Activated T-cell treated with anti-CD3 and anti-CD28 coated beads, Interleukin-2, amount 50 U/mL, for 4 hours (primary cell): Measurements from ENCODE around the gene ACSL1. TPM values are rescaled to one million over a fixed set of nuclear protein-coding genes. Genes with fewer than 3 reads are reported as not detected.
A peak's percentile ranks its signal among the peaks of the same experiment; 100 is the strongest.

Experiments
- ATAC-seq, 2 donors: fragments of 200-7000 bp; cut with Tn5 transposase; one replicate each; pipeline ENCODE4 v1.10.0; 2021
- DNase-seq: peaks from one replicate; pipeline ENCODE4 v3.0.0-alpha.2; 2020
- H3K27me3 Mint-ChIP-seq: one replicate; pipeline ENCODE4 v1.8.0; 2021; ENCODE audit warnings: low read depth, mixed read lengths
- H3K36me3 Mint-ChIP-seq: one replicate; pipeline ENCODE4 v1.8.0; 2022; ENCODE audit warnings: mixed read lengths; ENCODE audit not compliant: insufficient read depth
- H3K4me1 Mint-ChIP-seq: one replicate; pipeline ENCODE4 v1.8.0; 2021; ENCODE audit warnings: low read depth, mixed read lengths
- H3K4me3 Mint-ChIP-seq: one replicate; pipeline ENCODE4 v1.8.0; 2021; ENCODE audit warnings: mild to moderate bottlenecking, moderate library complexity, mixed read lengths
- H3K9me3 Mint-ChIP-seq: one replicate; pipeline ENCODE4 v1.8.0; 2021; ENCODE audit warnings: mixed read lengths
- total RNA-seq, 3 donors: library from RNA; stranded (reverse); gene quantifications; one replicate each; pipeline ENCODE4 v1.2.1, GENCODE V29; 2021

ACSL1 gene
- total RNA-seq, 3 donors from 2014 or later, result 24.2 to 28.3 (median 28.1) TPM

DNA sequence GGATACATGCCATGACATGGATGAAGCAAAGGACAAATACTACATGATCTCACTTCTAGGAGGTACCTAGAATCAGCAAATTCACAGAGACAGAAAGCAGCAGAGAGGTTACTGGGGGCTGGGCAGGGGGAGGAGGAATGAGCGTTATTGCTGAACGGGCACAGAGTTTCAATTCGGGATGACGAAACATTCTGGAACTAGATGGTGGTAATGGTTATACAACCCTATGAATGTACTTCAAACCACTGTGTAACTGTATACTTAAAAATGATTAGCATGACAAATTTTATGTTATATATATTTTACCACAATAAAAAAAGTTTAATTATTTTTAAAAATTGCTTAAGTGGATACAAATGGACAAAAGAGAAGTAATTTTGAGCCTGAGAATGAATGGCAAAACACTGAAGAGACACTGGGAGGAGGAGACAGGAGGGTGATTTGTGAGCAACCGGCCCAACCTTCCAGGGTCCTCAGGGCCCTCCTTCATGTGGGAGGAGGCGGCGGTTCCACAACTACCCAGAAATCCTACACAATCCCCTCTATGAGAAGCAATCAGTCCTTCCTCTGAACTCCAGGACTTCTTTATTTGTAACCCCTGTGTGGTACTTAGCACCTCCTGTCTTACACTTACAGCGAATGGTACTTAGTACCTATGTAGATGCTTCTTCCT is 14.1 kb downstream of the ACSL1 start:
- peaks cover 6% of the 10 kb centered on the region for H3K36me3 Mint-ChIP-seq

DNA sequence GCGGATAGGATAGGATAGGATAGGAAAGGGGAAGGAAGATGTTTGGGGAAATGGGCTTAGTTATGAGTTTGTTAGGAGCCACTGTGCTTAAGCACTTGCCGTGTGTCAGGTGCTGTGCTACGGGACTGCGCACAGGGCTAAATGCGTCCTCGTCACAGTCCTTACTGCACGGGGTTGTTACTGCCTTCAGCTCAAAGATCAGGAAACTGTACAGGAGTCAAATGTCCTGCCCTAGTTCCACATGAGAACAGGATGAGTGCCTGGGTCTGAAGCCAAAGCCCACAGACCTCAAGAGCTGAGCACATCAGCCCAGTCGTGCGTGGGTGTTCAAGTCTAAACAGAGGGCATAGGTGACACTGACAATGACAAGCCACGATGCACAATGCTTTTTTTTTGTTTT is 15.0 kb downstream of the ACSL1 start:
- DNase-seq (no peak), ATAC-seq (no peak)
- H3K4me1 Mint-ChIP-seq, result peaks cover 21% of the 10 kb centered on the region

More for the DNA sequence above, 14.1 kb downstream of the ACSL1 start:
- ATAC-seq (no peak), DNase-seq (no peak)
- Mint-ChIP-seq H3K4me3 (no peak overlapping the region), H3K4me1 (peaks cover 23% of the 10 kb centered on the region), H3K27me3 (no peaks in the 10 kb centered on the region), H3K9me3 (no peaks in the 10 kb centered on the region)

DNA sequence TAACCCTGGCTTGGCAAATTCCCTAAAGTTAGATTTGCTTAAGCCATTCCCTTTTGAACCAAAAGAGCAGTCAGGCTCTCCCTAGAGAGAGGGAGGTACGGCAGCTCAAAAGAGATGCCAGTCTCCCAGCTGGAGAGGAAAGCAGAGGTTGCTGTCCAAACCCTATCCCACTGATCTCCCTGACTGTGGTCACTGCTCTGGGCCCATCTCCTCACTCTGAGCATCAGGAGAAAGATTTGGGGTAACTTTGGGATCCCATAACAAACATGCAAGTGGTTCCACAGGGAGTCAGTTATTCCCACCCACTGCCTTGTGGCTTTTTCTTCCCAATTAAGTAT is 17.1 kb downstream of the ACSL1 start:
- DNase-seq, result no peak
- ATAC-seq, result no peak
- H3K36me3 Mint-ChIP-seq, result peaks cover 8% of the 10 kb centered on the region
- no peaks in the 10 kb centered on the region for H3K9me3 Mint-ChIP-seq
- no peaks in the 10 kb centered on the region for H3K27me3 Mint-ChIP-seq
- H3K4me3 Mint-ChIP-seq, result no peak overlapping the region
- H3K4me1 Mint-ChIP-seq, result peaks cover 13% of the 10 kb centered on the region

More for the DNA sequence above, 15.0 kb downstream of the ACSL1 start:
- Mint-ChIP-seq H3K36me3 (peaks cover 6% of the 10 kb centered on the region), H3K9me3 (no peaks in the 10 kb centered on the region), H3K27me3 (no peaks in the 10 kb centered on the region), H3K4me3 (no peak overlapping the region)

DNA sequence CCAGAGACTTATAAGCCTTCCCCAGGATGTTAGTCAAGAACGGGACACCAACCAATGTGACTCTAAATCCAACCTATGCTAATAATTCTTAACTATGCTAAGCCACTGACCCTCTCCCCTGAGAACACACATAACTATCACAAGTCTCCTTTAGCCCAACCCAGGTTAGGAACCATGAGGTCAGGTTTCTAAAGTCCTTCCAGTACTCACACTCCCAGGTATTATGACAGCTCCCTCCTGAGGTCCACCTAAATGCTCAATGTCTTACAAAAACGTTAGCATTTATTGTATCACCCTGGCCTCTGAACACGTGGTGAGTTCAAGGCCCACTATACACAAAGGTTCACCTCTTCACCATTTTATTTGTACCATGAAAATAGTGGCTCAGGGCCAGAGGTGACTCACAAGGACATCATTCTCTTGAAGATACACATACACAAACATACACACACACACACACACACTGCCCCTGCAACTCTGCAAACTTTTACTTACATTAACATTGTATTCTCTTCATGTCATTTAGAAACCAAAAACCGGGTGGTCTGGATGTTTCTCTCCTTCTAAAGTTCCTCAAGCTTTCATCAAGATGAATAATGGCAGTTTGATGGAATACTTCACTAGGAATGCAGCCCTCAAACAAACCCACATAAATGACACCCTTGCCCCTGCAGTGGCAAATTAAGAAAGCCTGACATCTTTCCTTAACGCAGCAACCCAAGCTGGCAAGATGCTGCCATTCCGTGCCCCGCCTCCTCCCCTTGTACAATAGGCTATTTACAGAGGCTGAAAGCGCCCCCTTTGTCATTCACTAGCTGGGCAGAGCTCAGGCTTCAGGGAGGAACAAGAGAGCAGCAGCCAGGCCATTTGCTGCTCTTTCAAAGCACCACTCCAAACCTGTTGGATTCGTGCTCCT is 17.7 kb downstream of the ACSL1 start:
- no peak overlapping the region for H3K4me3 Mint-ChIP-seq
- H3K9me3 Mint-ChIP-seq, result no peaks in the 10 kb centered on the region
- ATAC-seq, result no peak
- H3K27me3 Mint-ChIP-seq, result no peaks in the 10 kb centered on the region
- H3K4me1 Mint-ChIP-seq, result peaks cover 13% of the 10 kb centered on the region
- peaks cover 7% of the 10 kb centered on the region for H3K36me3 Mint-ChIP-seq
- no peak for DNase-seq

DNA sequence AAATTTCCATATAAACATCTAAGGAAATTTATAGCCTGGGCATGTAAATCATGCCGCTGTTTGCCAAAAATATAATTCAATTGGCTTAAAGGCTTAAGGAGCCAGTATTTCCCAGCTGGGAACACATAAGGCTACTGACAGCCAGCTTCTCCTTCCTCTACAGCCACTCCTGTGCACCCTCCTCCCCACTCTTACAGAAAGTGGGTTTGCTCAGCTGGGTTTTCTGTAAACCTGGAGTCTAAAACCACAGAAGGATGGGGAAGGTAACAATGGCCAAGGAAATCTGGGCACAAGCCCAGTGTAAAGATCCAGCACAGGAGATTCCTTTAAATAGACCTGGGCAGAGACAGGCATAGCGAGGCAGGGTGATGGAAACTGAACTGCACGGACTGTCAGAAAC is 18.5 kb downstream of the ACSL1 start:
- Mint-ChIP-seq H3K4me3 (no peak overlapping the region), H3K9me3 (no peaks in the 10 kb centered on the region), H3K27me3 (no peaks in the 10 kb centered on the region), H3K36me3 (peaks cover 8% of the 10 kb centered on the region), H3K4me1 (peaks cover 13% of the 10 kb centered on the region)
- ATAC-seq (no peak), DNase-seq (no peak)

DNA sequence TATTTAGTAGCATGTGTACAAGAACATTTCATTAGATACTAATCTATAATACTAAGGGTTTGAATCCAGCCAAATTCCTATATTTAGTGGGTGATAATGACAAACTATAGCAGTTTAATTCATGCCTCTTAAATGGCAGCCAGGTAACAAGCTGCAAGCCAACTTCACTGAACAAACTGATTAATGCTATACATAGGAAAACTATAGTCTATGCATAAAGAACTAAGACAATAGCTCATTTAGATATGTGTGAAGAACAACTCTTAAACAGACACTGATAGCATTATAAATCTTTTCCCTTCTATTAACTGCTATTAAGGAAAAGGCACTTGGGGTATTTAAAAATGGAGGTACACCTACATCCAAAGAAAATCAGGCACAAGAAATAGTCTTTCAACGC is 19.1 kb downstream of the ACSL1 start:
- Mint-ChIP-seq H3K36me3 (peaks cover 8% of the 10 kb centered on the region), H3K9me3 (no peaks in the 10 kb centered on the region), H3K4me3 (no peak overlapping the region), H3K4me1 (peaks cover 13% of the 10 kb centered on the region), H3K27me3 (no peaks in the 10 kb centered on the region)
- DNase-seq (no peak), ATAC-seq (no peak)

DNA sequence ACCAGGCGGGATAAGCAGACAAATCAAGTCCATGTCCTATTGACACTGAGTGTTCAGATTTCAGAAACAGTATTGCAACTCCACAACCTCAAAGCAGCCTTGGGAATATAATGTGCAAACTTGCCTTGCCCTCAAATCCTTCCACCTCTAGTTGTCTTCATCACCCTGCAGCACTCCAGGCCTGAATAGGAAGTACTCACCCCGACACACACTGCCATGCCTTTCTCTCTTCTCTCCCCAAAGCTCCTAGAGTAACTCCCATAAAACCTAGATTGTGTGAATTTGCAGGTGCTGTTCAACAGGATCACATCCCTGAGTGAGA is 19.6 kb downstream of the ACSL1 start:
- Mint-ChIP-seq H3K9me3 (no peaks in the 10 kb centered on the region), H3K4me1 (peaks cover 10% of the 10 kb centered on the region), H3K4me3 (no peak overlapping the region), H3K36me3 (peaks cover 8% of the 10 kb centered on the region), H3K27me3 (no peaks in the 10 kb centered on the region)
- no peak for DNase-seq
- ATAC-seq, result no peak

DNA sequence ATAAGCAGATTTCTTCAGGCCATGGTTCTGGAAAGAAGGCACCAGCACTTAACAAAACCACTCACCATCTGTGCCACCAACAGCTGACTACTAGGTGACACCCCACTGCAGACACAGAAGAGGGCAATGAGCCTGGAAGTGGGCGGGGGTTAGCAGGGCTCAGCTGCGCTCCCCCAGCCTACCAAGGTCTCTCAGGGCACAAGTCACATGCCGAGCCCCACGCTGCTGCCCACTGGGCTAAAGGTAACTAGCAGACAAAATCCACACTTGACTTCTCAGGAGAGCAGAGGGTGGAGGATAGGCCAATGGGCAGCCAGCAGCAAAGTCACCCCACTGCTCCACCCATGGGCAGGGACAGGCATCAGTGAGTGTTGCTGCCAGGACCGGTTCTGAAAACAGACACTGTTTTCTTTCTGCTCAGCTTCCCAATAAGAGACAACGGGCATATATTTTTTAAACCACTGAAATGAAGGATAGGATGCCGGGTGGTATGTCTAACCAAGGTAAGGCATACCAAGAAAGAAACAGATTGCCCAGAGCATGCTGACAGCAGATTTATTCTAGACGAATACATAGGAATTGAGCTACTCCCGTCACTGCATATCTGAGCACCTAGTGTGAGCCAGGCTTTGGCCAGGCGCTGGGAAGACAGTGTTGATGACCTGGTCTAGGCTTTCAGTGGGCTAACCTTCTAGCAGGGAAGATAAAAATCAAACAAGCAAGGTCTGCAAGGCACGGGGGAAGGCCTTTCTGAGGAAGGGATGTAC is 20.1 kb downstream of the ACSL1 start:
- DNase-seq (no peak), ATAC-seq (peak in 1 of 2 donors; percentile 25)
- no peaks in the 10 kb centered on the region for H3K27me3 Mint-ChIP-seq
- H3K9me3 Mint-ChIP-seq, result no peaks in the 10 kb centered on the region
- H3K4me3 Mint-ChIP-seq, result no peak overlapping the region
- peaks cover 10% of the 10 kb centered on the region for H3K4me1 Mint-ChIP-seq
- peaks cover 8% of the 10 kb centered on the region for H3K36me3 Mint-ChIP-seq

DNA sequence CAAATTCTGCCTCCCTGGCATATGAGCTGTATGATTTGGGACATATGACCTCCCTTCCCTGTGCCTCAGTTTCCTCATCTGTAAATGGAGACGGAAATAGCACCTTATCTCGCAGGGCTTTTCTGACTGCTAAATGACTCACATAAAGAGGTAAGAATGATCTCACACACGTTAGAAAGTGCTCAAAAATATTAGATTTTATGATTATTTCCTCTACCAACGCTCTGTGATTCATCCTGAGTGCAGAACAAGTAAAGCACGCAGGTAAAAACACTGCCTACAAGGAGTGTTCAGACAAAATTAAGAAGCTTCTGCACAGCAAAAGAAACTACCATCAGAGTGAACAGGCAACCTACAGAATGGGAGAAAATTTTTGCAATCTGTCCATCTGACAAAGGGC is 21.1 kb downstream of the ACSL1 start:
- H3K27me3 Mint-ChIP-seq, result no peaks in the 10 kb centered on the region
- DNase-seq (no peak), ATAC-seq (no peak)
- no peak overlapping the region for H3K4me3 Mint-ChIP-seq
- peaks cover 9% of the 10 kb centered on the region for H3K36me3 Mint-ChIP-seq
- H3K4me1 Mint-ChIP-seq, result peaks cover 10% of the 10 kb centered on the region
- no peaks in the 10 kb centered on the region for H3K9me3 Mint-ChIP-seq

DNA sequence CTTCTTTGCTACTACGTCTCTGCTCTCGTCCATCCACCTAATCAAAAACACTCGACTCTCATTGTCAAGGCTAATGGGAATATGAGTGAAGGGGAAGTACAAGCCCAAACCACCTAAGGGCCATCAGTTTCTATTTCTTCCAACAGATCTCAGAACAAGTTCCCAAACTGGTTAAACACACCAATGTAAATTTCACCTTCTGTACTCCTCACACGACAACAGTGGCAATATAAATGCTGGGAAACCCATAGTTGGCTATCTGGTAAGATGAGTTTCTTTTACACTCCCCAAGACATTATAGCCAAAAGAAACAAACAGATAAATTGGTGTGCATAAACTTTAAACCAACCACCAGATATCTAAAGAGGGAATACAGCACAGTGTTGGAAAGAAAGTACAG is 21.9 kb downstream of the ACSL1 start:
- peaks cover 12% of the 10 kb centered on the region for H3K36me3 Mint-ChIP-seq
- H3K4me3 Mint-ChIP-seq, result no peak overlapping the region
- DNase-seq, result no peak
- peaks cover 9% of the 10 kb centered on the region for H3K4me1 Mint-ChIP-seq
- no peaks in the 10 kb centered on the region for H3K9me3 Mint-ChIP-seq
- H3K27me3 Mint-ChIP-seq, result no peaks in the 10 kb centered on the region
- ATAC-seq, result no peak

DNA sequence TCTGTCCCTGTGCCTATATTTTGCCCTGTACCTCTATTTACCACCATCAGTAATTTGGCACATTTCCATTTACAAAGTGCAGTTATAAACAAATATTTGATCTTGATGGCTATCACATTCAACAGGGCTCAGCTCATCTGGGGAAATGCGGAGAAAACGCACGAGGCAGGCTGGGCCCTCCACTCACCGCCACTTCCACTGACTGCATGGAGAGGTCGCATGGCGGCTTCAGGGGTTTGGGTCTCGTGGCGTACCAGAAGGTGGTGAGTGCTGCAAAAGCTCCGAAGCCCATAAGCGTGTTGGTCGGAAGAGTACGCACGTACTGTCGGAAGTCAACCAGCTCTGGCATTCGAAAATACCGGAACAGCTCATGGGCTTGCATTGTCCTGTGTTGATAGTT is 22.6 kb downstream of the ACSL1 start:
- H3K4me3 Mint-ChIP-seq, result no peak overlapping the region
- ATAC-seq (no peak), DNase-seq (no peak)
- H3K4me1 Mint-ChIP-seq, result peaks cover 9% of the 10 kb centered on the region
- no peaks in the 10 kb centered on the region for H3K27me3 Mint-ChIP-seq
- H3K9me3 Mint-ChIP-seq, result no peaks in the 10 kb centered on the region
- H3K36me3 Mint-ChIP-seq, result peaks cover 12% of the 10 kb centered on the region

DNA sequence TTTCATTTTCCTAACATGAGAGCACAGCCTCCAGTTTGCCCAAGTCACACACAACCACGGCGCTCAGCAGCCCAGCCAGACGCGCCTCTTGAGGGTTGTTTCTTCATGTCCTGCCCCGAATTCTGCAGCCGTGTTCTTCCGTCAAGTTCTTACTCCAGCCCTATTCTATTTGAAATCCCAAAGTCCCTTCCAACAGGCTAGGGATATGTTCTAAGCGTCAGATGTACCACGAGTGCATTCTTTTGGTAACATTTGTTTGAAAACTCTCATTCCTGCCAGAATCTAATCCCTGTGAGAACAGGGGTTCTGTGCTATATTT is 23.1 kb downstream of the ACSL1 start:
- no peaks in the 10 kb centered on the region for H3K27me3 Mint-ChIP-seq
- DNase-seq (no peak), ATAC-seq (no peak)
- no peaks in the 10 kb centered on the region for H3K9me3 Mint-ChIP-seq
- H3K4me1 Mint-ChIP-seq, result peaks cover 7% of the 10 kb centered on the region
- H3K36me3 Mint-ChIP-seq, result peaks cover 13% of the 10 kb centered on the region
- H3K4me3 Mint-ChIP-seq, result no peak overlapping the region

DNA sequence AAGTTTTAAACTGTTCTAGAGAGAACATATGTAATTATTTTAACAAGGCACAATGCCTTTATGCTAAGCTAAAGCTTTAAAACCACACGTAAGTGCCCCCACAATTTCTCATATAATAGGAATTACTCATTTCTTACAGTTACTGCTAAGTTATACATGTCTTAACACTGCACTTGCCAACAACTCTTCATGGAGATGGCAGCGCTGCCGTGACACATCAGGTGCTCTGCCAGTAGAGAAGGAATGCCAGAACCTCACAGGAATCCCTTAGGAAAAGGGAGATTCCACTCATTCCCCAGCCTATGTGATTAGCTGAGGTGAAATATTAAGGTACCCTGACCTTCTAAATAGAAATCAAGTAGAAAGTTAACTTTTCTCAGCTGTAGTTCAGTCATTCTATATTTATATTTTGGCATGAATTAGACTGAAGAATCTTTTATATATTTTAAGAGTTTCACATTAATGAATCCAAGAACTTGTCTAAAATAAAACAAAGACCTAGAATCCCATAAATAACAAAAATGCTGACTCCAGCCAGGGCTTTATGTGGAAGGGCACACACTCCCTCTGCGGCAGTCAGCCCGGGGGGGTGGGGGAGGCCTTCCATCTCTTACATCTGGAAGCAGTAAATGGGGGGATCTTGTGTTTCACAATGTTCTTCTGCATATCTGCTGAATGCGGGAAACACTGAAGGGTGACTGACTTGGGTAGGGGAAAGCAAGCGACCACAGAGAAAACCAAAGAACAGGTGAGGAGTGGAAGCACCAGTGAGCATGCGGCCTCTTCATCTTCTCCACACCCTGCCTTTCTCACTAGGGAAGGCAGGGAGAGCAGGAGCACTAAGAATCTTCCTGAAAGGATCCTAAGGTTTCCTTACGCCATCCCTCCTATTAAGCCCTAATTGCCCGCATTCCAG is 23.7 kb downstream of the ACSL1 start:
- Mint-ChIP-seq H3K4me1 (peaks cover 7% of the 10 kb centered on the region), H3K9me3 (no peaks in the 10 kb centered on the region), H3K27me3 (no peaks in the 10 kb centered on the region), H3K4me3 (no peak overlapping the region), H3K36me3 (peaks cover 19% of the 10 kb centered on the region)
- ATAC-seq (no peak), DNase-seq (no peak)

DNA sequence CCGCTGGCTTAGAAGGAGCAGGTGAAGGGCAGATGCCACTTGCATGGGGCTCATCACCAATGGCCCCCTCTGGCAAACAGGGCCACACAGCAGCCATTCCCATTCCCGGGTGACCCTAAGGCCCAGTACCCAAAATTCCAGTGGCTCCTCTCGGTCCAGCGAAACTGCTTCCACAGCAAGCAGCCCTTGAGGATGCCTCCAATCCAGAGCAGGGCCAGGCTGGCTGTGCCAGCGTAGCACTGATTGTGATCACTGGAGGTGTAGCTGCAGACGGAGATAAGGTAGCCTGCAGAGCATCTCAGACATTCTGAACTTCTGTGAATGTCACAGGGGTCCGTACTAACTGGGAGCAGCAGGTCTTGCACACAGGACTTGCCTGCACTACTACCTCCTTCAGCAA is 27.3 kb downstream of the ACSL1 start:
- H3K4me3 Mint-ChIP-seq, result no peak overlapping the region
- H3K4me1 Mint-ChIP-seq, result peaks cover 4% of the 10 kb centered on the region
- peaks cover 23% of the 10 kb centered on the region for H3K36me3 Mint-ChIP-seq
- no peak for DNase-seq
- ATAC-seq, result no peak
- H3K27me3 Mint-ChIP-seq, result no peaks in the 10 kb centered on the region
- H3K9me3 Mint-ChIP-seq, result no peaks in the 10 kb centered on the region
